Measurements from ENCODE around the gene RCOR2.

DNA sequence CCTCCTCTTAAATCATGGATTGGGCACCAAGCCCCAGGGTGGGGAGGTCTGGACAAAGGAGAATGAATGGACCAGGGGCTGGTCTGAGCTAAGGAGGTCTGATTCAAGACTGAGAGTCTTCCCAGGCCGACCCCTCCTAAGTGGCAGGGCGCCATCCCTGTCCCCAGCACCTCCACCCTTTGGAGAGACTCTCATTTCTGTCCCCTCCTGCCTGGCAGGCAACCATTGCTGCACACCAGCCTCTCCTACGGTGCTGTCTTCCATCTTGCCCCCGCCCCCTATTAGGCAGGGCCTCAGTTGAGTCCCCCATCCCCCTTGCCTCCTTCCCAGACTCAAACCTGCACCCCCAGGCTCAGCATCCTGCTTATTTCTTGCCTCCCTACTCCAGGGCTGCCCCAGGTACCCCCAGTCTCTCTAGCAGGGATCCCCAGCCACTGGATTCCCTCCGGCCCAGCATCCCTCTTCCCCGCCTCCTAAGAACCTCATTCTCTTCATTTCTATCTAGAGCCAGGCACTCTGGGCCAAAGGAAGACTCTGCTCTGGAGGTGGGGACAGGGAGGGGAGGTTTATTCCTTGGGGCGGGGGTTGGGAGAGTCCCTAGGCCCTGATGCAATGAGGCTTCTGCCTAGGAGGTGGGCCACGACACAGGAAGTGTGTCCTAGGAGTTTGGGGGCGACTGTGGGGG, 1.7 kb upstream of the RCOR2 start:
- TF ChIP-seq, protein P1, sequence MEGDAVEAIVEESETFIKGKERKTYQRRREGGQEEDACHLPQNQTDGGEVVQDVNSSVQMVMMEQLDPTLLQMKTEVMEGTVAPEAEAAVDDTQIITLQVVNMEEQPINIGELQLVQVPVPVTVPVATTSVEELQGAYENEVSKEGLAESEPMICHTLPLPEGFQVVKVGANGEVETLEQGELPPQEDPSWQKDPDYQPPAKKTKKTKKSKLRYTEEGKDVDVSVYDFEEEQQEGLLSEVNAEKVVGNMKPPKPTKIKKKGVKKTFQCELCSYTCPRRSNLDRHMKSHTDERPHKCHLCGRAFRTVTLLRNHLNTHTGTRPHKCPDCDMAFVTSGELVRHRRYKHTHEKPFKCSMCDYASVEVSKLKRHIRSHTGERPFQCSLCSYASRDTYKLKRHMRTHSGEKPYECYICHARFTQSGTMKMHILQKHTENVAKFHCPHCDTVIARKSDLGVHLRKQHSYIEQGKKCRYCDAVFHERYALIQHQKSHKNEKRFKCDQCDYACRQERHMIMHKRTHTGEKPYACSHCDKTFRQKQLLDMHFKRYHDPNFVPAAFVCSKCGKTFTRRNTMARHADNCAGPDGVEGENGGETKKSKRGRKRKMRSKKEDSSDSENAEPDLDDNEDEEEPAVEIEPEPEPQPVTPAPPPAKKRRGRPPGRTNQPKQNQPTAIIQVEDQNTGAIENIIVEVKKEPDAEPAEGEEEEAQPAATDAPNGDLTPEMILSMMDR (conservative IDR thresholded peaks at IDR 0.05; ENCODE audit: low read depth, low read length), result no peak
- TF ChIP-seq FOS (IDR thresholded peaks at IDR 0.05; ENCODE audit: low read depth, low read length), result no peak
- TF ChIP-seq MXI1 (IDR thresholded peaks at IDR 0.05; ENCODE audit: borderline replicate concordance, low read depth, low read length), result no peak
